HG03196 (cell line): ENCODE measurements around the gene NT5E.
A peak's percentile ranks its signal among the peaks of the same experiment; 100 is the strongest.

Source experiments
- ATAC-seq: cut with Tn5 transposase; IDR thresholded peaks from one replicate; pipeline ENCODE4 v1.9.1; 2021; ENCODE audit not compliant: unreplicated experiment

The NT5E gene

GRCh38 chr6:85421181-85421580, 28.7 kb upstream of the NT5E start:
- ATAC-seq, result no peak

- ATAC-seq, result no peak
Observed at GRCh38 chr6:85421972-85422371, 27.9 kb upstream of the NT5E start.

GRCh38 chr6:85422996-85423395, 26.9 kb upstream of the NT5E start:
- no peak for ATAC-seq

- no peak for ATAC-seq
Observed at GRCh38 chr6:85424981-85425380, 24.9 kb upstream of the NT5E start.

GRCh38 chr6:85425997-85426396, 23.9 kb upstream of the NT5E start:
- ATAC-seq, result no peak

GRCh38 chr6:85428486-85428885, 21.4 kb upstream of the NT5E start:
- ATAC-seq, result no peak

GRCh38 chr6:85429346-85429745, 20.5 kb upstream of the NT5E start:
- no peak for ATAC-seq

- ATAC-seq, result no peak
Observed at GRCh38 chr6:85431271-85431670, 18.6 kb upstream of the NT5E start.

GRCh38 chr6:85432554-85432953, 17.3 kb upstream of the NT5E start:
- no peak for ATAC-seq

GRCh38 chr6:85435851-85436250, 14.0 kb upstream of the NT5E start:
- no peak for ATAC-seq

GRCh38 chr6:85436411-85436810, 13.5 kb upstream of the NT5E start:
- no peak for ATAC-seq

- ATAC-seq, result no peak
Observed at GRCh38 chr6:85436939-85437495, 12.9 kb upstream of the NT5E start.

GRCh38 chr6:85443349-85444117, 6.3 kb upstream of the NT5E start:
- ATAC-seq, result no peak

- ATAC-seq, result peak; percentile 80
Observed at GRCh38 chr6:85449388-85449817, 480 bp upstream of the NT5E start.

- no peak for ATAC-seq
Observed at GRCh38 chr6:85451565-85452306, 1.9 kb downstream of the NT5E start.

- no peak for ATAC-seq
Observed at GRCh38 chr6:85452441-85452881, 2.6 kb downstream of the NT5E start.

- no peak for ATAC-seq
Observed at GRCh38 chr6:85453052-85453451, 3.2 kb downstream of the NT5E start.

GRCh38 chr6:85453490-85453889, 3.6 kb downstream of the NT5E start:
- ATAC-seq, result no peak

- ATAC-seq, result no peak
Observed at GRCh38 chr6:85455471-85456026, 5.7 kb downstream of the NT5E start.

- ATAC-seq, result no peak
Observed at GRCh38 chr6:85456782-85457181, 6.9 kb downstream of the NT5E start.

GRCh38 chr6:85458184-85458583, 8.3 kb downstream of the NT5E start:
- ATAC-seq, result no peak

- no peak for ATAC-seq
Observed at GRCh38 chr6:85458782-85459181, 8.9 kb downstream of the NT5E start.
